Smooth muscle cell of the brain vasculature (primary cell): ENCODE results near the gene LCN9.
"Not testable (repeated sequence)": the region's sequence is repeated elsewhere in the genome, so short reads cannot be mapped to it uniquely, and the experiment has no call there.

Experiments
- DNase-seq: peaks from one replicate; pipeline ENCODE4 v3.0.0-alpha.2; 2012; ENCODE audit warnings: low read depth, low spot score

The LCN9 gene

GRCh38 chr9:135647884-135648283, 15.2 kb upstream of the LCN9 start:
- no peak for DNase-seq

GRCh38 chr9:135648494-135649410, 14.4 kb upstream of the LCN9 start:
- no peak for DNase-seq

GRCh38 chr9:135649508-135649907, 13.6 kb upstream of the LCN9 start:
- DNase-seq, result no peak

- DNase-seq, result no peak
Observed at GRCh38 chr9:135650408-135650807, 12.7 kb upstream of the LCN9 start.

GRCh38 chr9:135655317-135655716, 7.8 kb upstream of the LCN9 start:
- DNase-seq, result no peak

GRCh38 chr9:135657416-135657815, 5.7 kb upstream of the LCN9 start:
- no peak for DNase-seq

GRCh38 chr9:135659252-135659651, 3.9 kb upstream of the LCN9 start:
- DNase-seq, result no peak

GRCh38 chr9:135660407-135660806, 2.7 kb upstream of the LCN9 start:
- no peak for DNase-seq

GRCh38 chr9:135661816-135662560, 1.1 kb upstream of the LCN9 start:
- no peak for DNase-seq

- no peak for DNase-seq
Observed at GRCh38 chr9:135663451-135663770, 302 bp downstream of the LCN9 start.

- DNase-seq, result no peak
Observed at GRCh38 chr9:135663857-135664256, 748 bp downstream of the LCN9 start.

- DNase-seq, result no peak
Observed at GRCh38 chr9:135664266-135664665, 1.2 kb downstream of the LCN9 start.

- DNase-seq, result no peak
Observed at GRCh38 chr9:135664801-135665794, 2.0 kb downstream of the LCN9 start.

GRCh38 chr9:135665795-135666189, 2.7 kb downstream of the LCN9 start:
- DNase-seq, result no peak

- DNase-seq, result no peak
Observed at GRCh38 chr9:135666534-135667462, 3.7 kb downstream of the LCN9 start.

- no peak for DNase-seq
Observed at GRCh38 chr9:135667463-135668001, 4.4 kb downstream of the LCN9 start.

- DNase-seq, result not testable (repeated sequence)
Observed at GRCh38 chr9:135669018-135669417, 5.9 kb downstream of the LCN9 start.

- DNase-seq, result no peak
Observed at GRCh38 chr9:135669616-135670285, 6.6 kb downstream of the LCN9 start.

GRCh38 chr9:135670721-135671590, 7.8 kb downstream of the LCN9 start:
- no peak for DNase-seq
